GM10847 (cell line): ENCODE results near the gene TMEM107.

Experiments
- POLR2A ChIP-seq: IDR thresholded peaks from 2 replicates; pipeline ENCODE4 v1.6.1; 2011; ENCODE audit not compliant: insufficient read length; ENCODE audit errors: extremely low read depth

The TMEM107 gene

GRCh38 chr17:8122924-8123694 is 53.1 kb downstream of the TMEM107 start:
- TF ChIP-seq POLR2A: no peak
